Tibial nerve (tissue), 4 donors: ENCODE data around the gene FAM131A. TPM values are rescaled to one million over a fixed set of nuclear protein-coding genes. Genes with fewer than 3 reads are reported as not detected.

ENCODE experiments used
- DNase-seq, 2 donors: peaks; one replicate each; pipeline ENCODE4 v3.0.0-alpha.2; 2019; ENCODE audit warnings: low spot score in 2 of 2
- H3K27ac ChIP-seq, 4 donors: fragments of 200-600 bp; sonication (generic) in 3 of 4; one replicate each; pipeline ENCODE4 v1.5.1; 2017 to 2019; ENCODE audit warnings: mild to moderate bottlenecking in 1 of 4
- H3K27me3 ChIP-seq, 2 donors: fragments of 200-600 bp; sonication (generic) in 1 of 2; one replicate each; pipeline versions ENCODE4 v1.5.1 to v1.6.0; 2017 to 2019
- H3K36me3 ChIP-seq, 3 donors: fragments of 200-600 bp; sonication (generic); one replicate each; pipeline ENCODE4 v1.5.1; 2018 to 2019
- H3K4me1 ChIP-seq, 4 donors: fragments of 200-600 bp; sonication (generic) in 3 of 4; one replicate each; pipeline ENCODE4 v1.5.1; 2017 to 2019
- H3K4me3 ChIP-seq, 4 donors: fragments of 200-600 bp; sonication (generic) in 3 of 4; one replicate each; pipeline ENCODE4 v1.5.1; 2017 to 2019; ENCODE audit warnings: mild to moderate bottlenecking in 1 of 4, moderate library complexity in 1 of 4
- H3K9me3 ChIP-seq, 4 donors: fragments of 200-600 bp; sonication (generic) in 3 of 4; one replicate each; pipeline ENCODE4 v1.5.1; 2017 to 2019
- EP300 ChIP-seq, 2 donors: sonication (generic); formaldehyde crosslinking; IDR thresholded peaks; one replicate each; pipeline ENCODE4 v1.6.1; 2017; ENCODE audit warnings: antibody characterized with exemption in 2 of 2, mild to moderate bottlenecking in 1 of 2
- POLR2A ChIP-seq, 2 donors: fragments of 450-650 bp; IDR thresholded peaks; one replicate each; pipeline ENCODE4 v1.6.1; 2017; ENCODE audit warnings: antibody characterized with exemption in 2 of 2, mild to moderate bottlenecking in 2 of 2, moderate library complexity in 2 of 2
- WGBS, 2 donors: methylation state at CpG; one replicate each; pipeline ENCODE4 v1.1.5; 2018; 5-methylcytosine and 5-hydroxymethylcytosine counted together
- total RNA-seq, 4 donors: library from RNA; depleted of rRNA; stranded (reverse); fragments of >200 nt; gene quantifications; one replicate each; pipeline ENCODE4 v1.1.0, GENCODE V29; 2016
- TF ChIP-seq, protein P1 (sequence below), 5 experiments: fragments of 200-600 bp in 3 of 5; fragments of 450-650 bp in 2 of 5; sonication (generic) in 3 of 5; IDR thresholded peaks; one replicate each; pipeline ENCODE4 v1.5.1; 2016 to 2019; ENCODE audit warnings: antibody characterized with exemption in 5 of 5, mild to moderate bottlenecking in 3 of 5, moderate library complexity in 2 of 5

The FAM131A gene
- total RNA-seq, 4 donors from 2014 or later = 35.0 to 45.3 (median 39.6) TPM

DNA sequence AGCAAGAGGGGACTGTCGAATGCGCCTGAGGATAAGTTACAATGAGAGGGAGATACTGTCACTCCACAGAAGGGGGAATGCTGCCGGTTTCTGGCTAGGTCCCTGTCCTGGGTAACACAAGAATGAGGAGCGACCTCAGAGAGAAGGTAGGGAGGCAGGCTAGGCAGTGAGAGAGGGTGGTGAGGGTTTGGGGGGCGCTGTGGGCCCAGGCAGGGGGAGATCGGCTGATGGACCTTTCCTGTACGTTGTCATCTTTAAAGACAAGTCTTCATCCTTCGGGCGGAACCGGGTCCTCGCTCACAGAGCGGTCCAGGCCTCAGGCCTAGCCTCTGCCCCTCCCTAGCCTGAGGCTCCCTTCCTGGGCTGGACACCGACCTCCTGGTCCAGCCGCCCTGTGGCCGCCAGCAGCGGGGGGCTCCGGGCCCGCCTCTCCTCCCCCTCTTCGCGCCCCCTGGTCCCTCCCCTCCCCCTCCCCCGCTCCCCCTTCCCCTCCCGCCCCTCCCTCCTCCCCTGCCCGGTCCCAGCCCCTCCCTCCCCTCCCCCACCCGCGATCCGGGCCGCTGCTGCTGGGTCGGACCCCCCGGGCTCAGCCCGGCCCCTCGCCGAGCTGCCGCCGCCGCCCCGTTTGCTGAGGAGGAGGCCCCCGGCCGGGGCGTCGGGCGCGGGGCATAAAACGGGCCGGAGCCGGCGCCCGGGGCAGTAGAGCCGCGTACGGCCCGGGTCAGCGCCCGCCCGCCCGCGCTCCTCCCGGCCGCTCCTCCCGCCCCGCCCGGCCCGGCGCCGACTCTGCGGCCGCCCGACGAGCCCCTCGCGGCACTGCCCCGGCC is 42.2 kb downstream of the FAM131A start, which contains the start of gene CHRD:
TSS of gene CHRD (plus strand) at position 697 of the 827 bp plus-strand sequence. CDS start 265 bp downstream, outside the sequence.
- no peak for DNase-seq
- TF ChIP-seq POLR2A (IDR thresholded peaks at IDR 0.05) = no peak
- TF ChIP-seq, protein P1, sequence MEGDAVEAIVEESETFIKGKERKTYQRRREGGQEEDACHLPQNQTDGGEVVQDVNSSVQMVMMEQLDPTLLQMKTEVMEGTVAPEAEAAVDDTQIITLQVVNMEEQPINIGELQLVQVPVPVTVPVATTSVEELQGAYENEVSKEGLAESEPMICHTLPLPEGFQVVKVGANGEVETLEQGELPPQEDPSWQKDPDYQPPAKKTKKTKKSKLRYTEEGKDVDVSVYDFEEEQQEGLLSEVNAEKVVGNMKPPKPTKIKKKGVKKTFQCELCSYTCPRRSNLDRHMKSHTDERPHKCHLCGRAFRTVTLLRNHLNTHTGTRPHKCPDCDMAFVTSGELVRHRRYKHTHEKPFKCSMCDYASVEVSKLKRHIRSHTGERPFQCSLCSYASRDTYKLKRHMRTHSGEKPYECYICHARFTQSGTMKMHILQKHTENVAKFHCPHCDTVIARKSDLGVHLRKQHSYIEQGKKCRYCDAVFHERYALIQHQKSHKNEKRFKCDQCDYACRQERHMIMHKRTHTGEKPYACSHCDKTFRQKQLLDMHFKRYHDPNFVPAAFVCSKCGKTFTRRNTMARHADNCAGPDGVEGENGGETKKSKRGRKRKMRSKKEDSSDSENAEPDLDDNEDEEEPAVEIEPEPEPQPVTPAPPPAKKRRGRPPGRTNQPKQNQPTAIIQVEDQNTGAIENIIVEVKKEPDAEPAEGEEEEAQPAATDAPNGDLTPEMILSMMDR (IDR thresholded peaks at IDR 0.05) = no peak
- no peak for TF ChIP-seq EP300 (IDR thresholded peaks at IDR 0.05)
- 10 to 20% methylated on average over 28 to 40 of the region's 71 CpGs for WGBS, 2 donors
- Histone ChIP-seq H3K4me1 (peaks cover 0 to 40% (median 8%) of the 10 kb centered on the region in 4 donors), H3K27ac (peak within 1 kb of the TSS; percentile 72 to 87 (median 77)), H3K4me3 (peak within 1 kb of the TSS; percentile 10 to 62 (median 44)), H3K27me3 (peaks cover 0 to 17% of the 10 kb centered on the region in 2 donors), H3K36me3 (peaks cover 0 to 9% (median 0%) of the 10 kb centered on the region in 3 donors), H3K9me3 (no peaks in the 10 kb centered on the region)

DNA sequence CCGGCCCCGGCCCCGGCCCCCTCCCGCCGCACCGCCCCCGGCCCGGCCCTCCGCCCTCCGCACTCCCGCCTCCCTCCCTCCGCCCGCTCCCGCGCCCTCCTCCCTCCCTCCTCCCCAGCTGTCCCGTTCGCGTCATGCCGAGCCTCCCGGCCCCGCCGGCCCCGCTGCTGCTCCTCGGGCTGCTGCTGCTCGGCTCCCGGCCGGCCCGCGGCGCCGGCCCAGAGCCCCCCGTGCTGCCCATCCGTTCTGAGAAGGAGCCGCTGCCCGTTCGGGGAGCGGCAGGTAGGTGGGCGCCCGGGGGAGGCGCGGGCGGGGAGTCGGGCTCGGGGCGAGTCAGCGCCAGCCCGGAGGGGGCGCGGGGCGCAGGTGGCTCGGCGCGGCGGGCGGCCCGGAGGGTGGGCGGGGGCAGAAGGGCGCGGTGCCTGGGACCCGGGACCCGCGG is 42.8 kb downstream of the FAM131A start:
- peaks cover 0 to 40% (median 8%) of the 10 kb centered on the region in 4 donors for H3K4me1 ChIP-seq
- peak overlapping the region in 1 of 4 donors; percentile 87 for H3K27ac ChIP-seq
- peak overlapping the region; percentile 10 to 62 (median 44) for H3K4me3 ChIP-seq
- TF ChIP-seq, protein P1 (IDR thresholded peaks at IDR 0.05) = no peak
- TF ChIP-seq EP300 (IDR thresholded peaks at IDR 0.05) (no peak), POLR2A (IDR thresholded peaks at IDR 0.05) (peak in 1 of 2 donors; percentile 32)
- no peaks in the 10 kb centered on the region for H3K9me3 ChIP-seq
- 0% methylated on average over 1 of the region's 62 CpGs; no CpG with 5 or more reads in 1 of the 2 donors for WGBS, 2 donors
- peaks cover 0 to 17% of the 10 kb centered on the region in 2 donors for H3K27me3 ChIP-seq
- peak in 1 of 2 donors; percentile 41 for DNase-seq
- peaks cover 0 to 9% (median 0%) of the 10 kb centered on the region in 3 donors for H3K36me3 ChIP-seq

DNA sequence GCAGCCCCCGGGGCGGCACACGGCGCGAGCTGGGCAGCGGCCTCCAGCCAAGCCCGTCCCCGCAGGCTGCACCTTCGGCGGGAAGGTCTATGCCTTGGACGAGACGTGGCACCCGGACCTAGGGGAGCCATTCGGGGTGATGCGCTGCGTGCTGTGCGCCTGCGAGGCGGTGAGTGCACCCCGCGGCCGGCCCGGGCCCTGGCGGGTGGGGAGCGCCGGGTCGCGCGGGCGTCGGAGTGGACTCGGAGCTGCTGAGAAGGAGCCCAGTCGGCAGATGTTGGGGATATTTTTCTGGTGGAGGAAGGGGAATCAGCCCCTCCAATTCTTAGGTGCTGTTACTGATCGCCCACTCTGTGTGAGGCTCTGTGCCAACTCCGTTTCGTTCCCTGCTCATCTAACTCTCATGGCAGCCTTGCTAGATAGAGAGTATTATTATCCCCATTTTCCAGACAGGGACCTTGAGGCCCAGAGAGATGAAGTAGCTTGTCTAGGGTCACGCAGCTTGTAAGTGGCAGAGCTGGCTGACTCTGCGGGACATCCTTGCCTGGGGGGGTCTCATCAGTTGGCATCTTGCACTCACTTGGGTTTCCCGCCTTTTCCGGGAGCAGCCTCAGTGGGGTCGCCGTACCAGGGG is 43.3 kb downstream of the FAM131A start:
- Histone ChIP-seq H3K36me3 (peaks cover 0 to 11% (median 0%) of the 10 kb centered on the region in 3 donors), H3K27ac (peak overlapping the region in 2 of 4 donors; percentile 17 to 87), H3K4me3 (peak overlapping the region; percentile 10 to 62 (median 44)), H3K9me3 (no peaks in the 10 kb centered on the region), H3K27me3 (peaks cover 0 to 17% of the 10 kb centered on the region in 2 donors), H3K4me1 (peaks cover 0 to 40% (median 8%) of the 10 kb centered on the region in 4 donors)
- 5 to 7% methylated on average over 21 to 35 of the region's 42 CpGs for WGBS, 2 donors
- DNase-seq = no peak
- TF ChIP-seq POLR2A (IDR thresholded peaks at IDR 0.05) (no peak), EP300 (IDR thresholded peaks at IDR 0.05) (no peak)
- TF ChIP-seq, protein P1 (IDR thresholded peaks at IDR 0.05) = no peak

DNA sequence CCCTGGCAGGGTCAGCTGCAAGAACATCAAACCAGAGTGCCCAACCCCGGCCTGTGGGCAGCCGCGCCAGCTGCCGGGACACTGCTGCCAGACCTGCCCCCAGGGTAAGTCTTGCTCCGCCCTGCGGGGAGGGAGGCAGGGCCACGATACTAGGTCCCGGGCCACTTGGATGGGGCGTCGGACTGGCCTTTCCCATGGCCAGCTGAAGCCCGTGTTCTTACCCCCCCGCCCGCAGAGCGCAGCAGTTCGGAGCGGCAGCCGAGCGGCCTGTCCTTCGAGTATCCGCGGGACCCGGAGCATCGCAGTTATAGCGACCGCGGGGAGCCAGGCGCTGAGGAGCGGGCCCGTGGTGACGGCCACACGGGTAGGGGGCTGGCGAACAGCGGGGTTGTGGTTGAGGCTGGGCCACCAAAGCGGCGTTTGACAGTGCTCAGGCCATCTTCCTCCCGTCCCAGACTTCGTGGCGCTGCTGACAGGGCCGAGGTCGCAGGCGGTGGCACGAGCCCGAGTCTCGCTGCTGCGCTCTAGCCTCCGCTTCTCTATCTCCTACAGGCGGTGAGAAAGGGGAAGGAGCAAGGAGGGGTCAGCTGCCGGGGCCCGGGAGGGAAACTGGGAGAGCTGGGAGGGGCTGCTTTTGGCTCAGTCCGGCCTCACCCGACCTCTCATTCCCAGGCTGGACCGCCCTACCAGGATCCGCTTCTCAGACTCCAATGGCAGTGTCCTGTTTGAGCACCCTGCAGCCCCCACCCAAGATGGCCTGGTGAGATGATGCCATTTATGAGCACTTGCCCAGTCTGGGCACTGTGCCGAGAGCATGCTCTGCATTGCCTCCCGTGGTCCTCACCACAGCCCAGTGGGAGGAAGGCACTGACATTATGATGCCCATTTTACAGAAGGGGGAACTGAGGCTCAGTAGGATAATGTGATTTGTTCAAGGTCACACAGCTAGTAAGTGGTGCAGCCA is 44.1 kb downstream of the FAM131A start:
- 8 to 10% methylated on average over 18 to 45 of the region's 55 CpGs for WGBS, 2 donors
- peak overlapping the region in 3 of 4 donors; percentile 17 to 87 (median 17) for H3K27ac ChIP-seq

More for the DNA sequence above, 44.1 kb downstream of the FAM131A start:
- Histone ChIP-seq H3K4me3 (peak overlapping the region; percentile 10 to 62 (median 44)), H3K9me3 (no peaks in the 10 kb centered on the region), H3K4me1 (peaks cover 0 to 40% (median 8%) of the 10 kb centered on the region in 4 donors), H3K36me3 (peaks cover 0 to 19% (median 0%) of the 10 kb centered on the region in 3 donors), H3K27me3 (peaks cover 0 to 17% of the 10 kb centered on the region in 2 donors)
- no peak for TF ChIP-seq EP300 (IDR thresholded peaks at IDR 0.05)
- TF ChIP-seq, protein P1 (IDR thresholded peaks at IDR 0.05) = no peak
- no peak for TF ChIP-seq POLR2A (IDR thresholded peaks at IDR 0.05)
- DNase-seq = peak in 1 of 2 donors; percentile 46
